ENCODE results near the gene GNB1.

GRCh38 chr1:1894354-1895059, 3.6 kb upstream of the GNB1 start:
- TF ChIP-seq CTCF (IDR thresholded peaks at IDR 0.05; ENCODE audit: low read length) = no peak
- no peak for TF ChIP-seq EZH2 (IDR thresholded peaks at IDR 0.05; ENCODE audit: borderline replicate concordance, low read length)
